Muscle of back (tissue), 13 donors: ENCODE data around the gene LTB4R. TPM values are rescaled to one million over a fixed set of nuclear protein-coding genes. Genes with fewer than 3 reads are reported as not detected.

ENCODE experiments used
- DNase-seq, 3 donors: peaks; one replicate each; pipeline versions ENCODE4 v3.0.0 to v3.0.0-alpha.2; 2013
- long read RNA-seq, 9 donors: transcript quantifications; one replicate each; lab custom pipeline, GENCODE V29; 2026
- polyA plus RNA-seq, 10 donors: library from polyadenylated mRNA; unstranded; fragments of 120-200 nt; gene quantifications; one replicate each; pipeline ENCODE4 v1.2.1, GENCODE V29; 2013; ENCODE audit not compliant: insufficient read length in 10 of 10

LTB4R gene, protein sequence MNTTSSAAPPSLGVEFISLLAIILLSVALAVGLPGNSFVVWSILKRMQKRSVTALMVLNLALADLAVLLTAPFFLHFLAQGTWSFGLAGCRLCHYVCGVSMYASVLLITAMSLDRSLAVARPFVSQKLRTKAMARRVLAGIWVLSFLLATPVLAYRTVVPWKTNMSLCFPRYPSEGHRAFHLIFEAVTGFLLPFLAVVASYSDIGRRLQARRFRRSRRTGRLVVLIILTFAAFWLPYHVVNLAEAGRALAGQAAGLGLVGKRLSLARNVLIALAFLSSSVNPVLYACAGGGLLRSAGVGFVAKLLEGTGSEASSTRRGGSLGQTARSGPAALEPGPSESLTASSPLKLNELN
- 1 to 10 TPM; 2.2 to 6.7 (median 3.6) TPM for polyA plus RNA-seq
- long read RNA-seq, donor 1, partial matches to known transcripts = 0 of 1 reads
- long read RNA-seq, donor 1, other reads (novel, unspliced or antisense) = 0 of 1 reads
- long read RNA-seq, donor 2 = 0 reads
- long read RNA-seq, donor 3 = 0 reads
- long read RNA-seq, donor 4, partial matches to known transcripts = 0 of 1 reads
- long read RNA-seq, donor 4, other reads (novel, unspliced or antisense) = 0 of 1 reads
- long read RNA-seq, donor 5, partial matches to known transcripts = 0 of 2 reads
- long read RNA-seq, donor 5, other reads (novel, unspliced or antisense) = 0 of 2 reads
- long read RNA-seq, donor 6 = 0 reads
- long read RNA-seq, donor 7, partial matches to known transcripts = 0 of 2 reads
- long read RNA-seq, donor 7, other reads (novel, unspliced or antisense) = 0 of 2 reads
- long read RNA-seq, donor 8 = 0 reads
- long read RNA-seq, donor 9, partial matches to known transcripts = 0 of 1 reads
- long read RNA-seq, donor 9, other reads (novel, unspliced or antisense) = 0 of 1 reads

DNA sequence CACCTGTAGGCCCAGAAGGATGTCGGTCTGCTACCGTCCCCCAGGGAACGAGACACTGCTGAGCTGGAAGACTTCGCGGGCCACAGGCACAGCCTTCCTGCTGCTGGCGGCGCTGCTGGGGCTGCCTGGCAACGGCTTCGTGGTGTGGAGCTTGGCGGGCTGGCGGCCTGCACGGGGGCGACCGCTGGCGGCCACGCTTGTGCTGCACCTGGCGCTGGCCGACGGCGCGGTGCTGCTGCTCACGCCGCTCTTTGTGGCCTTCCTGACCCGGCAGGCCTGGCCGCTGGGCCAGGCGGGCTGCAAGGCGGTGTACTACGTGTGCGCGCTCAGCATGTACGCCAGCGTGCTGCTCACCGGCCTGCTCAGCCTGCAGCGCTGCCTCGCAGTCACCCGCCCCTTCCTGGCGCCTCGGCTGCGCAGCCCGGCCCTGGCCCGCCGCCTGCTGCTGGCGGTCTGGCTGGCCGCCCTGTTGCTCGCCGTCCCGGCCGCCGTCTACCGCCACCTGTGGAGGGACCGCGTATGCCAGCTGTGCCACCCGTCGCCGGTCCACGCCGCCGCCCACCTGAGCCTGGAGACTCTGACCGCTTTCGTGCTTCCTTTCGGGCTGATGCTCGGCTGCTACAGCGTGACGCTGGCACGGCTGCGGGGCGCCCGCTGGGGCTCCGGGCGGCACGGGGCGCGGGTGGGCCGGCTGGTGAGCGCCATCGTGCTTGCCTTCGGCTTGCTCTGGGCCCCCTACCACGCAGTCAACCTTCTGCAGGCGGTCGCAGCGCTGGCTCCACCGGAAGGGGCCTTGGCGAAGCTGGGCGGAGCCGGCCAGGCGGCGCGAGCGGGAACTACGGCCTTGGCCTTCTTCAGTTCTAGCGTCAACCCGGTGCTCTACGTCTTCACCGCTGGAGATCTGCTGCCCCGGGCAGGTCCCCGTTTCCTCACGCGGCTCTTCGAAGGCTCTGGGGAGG, at the start of gene LTB4R:
TSS of gene LTB4R (plus strand) at position 857 of the 959 bp plus-strand sequence. CDS start 4,150 bp downstream, outside the sequence.
- peak; percentile 53 to 92 (median 68) for DNase-seq

DNA sequence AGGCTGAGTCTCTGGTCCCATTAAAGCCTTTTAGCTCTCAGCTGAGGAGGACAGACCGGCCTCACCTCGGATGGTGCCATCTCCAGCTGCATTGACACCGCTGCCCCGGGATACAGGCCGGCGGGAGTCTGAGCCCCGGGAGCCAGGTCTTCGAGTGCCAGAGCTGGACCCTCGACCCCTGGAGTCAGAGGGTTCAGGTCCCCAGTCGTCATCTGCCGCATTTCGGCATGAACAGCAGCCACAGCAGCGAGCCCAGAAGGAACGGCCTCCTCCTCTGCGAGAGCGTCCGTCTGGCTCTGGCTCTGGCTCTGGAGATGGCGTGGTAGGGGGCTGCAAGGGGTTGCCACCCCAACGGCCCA, 49.4 kb upstream of the LTB4R start:
- no peak for DNase-seq

GRCh38 chr14:24262821-24263733, 48.2 kb upstream of the LTB4R start, which contains the start of gene TGM1:
TSS of gene TGM1 (minus strand) at chr14:24263177. CDS start at chr14:24262352, 825 bp downstream.
- DNase-seq = no peak

GRCh38 chr14:24263848-24264247, 47.5 kb upstream of the LTB4R start:
- no peak for DNase-seq

DNA sequence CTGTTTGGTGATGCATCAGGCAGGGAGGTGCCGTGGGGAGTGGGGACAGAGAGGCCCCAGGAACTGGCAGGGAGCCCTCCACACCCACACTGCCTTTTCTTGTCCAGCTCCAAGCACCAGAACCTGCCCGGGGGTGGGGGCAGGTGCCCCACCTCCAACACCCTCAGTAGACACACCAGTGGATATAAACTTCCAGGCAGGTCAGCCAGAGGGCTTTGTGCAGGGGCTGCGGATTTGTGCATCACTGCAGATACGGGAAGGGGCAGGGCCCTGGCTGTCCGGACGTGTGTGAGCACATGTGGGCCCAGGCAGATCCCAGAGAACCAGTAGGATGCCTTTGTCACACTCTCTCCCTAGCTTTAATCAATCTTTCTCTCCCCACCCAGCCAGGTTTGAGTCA, 47.0 kb upstream of the LTB4R start:
- DNase-seq = peak in 1 of 3 donors; percentile 31

DNA sequence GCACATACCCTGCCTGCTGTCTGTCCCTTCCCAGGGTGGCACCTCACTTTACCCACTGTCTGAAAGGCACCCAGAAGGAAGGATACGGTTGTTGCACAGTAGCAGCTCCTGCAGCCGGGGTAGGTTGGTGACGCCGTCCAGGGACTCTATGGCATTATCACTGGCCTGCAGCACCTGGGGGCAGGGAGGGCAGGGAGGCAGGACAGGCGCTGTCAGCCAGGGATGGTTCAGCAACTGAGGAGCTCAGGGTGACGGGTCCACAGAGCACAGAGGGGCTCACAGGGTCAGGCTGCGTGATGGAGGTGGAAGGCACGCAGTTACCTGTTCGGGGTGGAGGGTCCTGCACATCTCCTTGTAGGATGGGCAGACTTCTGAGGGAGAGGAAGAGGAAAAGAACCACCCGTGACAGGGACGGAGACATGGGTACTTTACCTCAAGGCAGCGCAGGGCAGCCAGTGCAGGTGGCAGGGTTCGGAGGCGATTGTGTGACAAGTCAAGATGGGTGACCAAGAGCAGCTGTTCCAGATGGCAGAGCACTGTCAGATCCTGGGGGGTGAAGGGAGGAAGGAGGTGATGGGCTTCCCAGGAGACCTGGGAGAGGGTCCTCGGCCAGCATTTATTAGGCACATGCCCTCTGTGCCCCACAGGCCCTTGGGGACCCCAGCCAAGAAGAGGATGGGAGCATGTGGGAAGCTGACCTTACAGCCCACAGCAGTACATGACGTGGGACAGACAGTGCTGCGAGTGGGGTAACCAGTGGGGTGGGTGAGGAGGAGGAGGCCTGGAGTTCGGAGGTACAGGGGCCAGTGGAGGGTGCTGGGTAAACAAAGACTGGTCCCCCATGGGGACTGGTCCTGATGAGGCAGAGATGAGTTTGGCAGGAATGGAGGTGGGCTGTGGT, 44.7 kb upstream of the LTB4R start:
- DNase-seq = no peak

DNA sequence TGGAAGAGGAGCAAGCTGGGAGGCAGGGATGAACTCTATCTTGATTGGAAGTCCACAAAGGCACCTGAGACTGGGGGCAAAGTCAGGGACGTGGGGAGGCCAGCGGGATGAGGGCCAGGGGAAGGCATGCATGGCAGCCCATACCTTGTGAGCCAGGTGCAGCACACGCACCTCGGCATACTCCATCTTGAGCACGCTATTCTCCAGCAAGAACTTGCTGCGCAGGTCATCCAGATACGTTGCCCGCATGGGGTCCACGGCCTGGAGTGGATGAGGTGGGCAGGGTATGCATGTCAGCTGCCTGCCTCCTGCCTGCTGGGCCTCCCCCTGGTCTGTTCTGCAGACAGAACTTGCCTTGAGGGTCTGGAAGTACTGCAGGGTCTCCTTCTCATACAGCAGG, 43.8 kb upstream of the LTB4R start:
- DNase-seq = no peak

- DNase-seq = no peak
These were observed 43.1 kb upstream of the LTB4R start for GRCh38 chr14:24268225-24268624.

GRCh38 chr14:24269368-24269767, 41.9 kb upstream of the LTB4R start:
- DNase-seq = no peak

- no peak for DNase-seq
These were observed 41.3 kb upstream of the LTB4R start for GRCh38 chr14:24269910-24270536.

DNA sequence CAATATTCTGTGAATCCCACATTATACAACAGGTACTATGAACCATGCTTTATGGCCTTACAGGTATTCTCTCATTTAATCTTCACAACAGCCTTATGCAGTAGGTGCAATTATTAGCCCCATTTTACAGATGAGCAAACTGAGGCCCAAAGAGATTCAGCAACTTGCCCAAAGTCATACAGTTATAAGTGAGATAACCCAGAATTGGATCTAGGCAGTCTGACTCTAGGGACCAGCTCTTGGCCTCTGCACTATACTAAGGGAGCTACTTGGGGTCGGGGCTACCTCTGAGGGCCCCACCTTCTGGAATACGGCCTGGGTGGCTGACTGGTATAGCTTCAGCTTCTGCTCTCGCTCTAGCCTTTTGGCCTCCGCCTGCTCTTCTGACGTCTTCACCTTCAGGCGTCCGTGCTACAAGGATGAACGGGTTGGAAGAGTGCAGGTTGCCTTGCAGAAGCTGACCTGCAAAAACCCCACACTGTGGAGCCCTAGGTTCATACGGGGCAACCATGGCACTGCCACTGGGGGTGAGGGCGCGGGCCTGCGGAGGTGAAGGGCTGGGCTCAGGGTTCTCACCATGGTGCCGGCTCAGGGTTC, 40.7 kb upstream of the LTB4R start:
- DNase-seq = no peak

GRCh38 chr14:24271134-24271833, 40.0 kb upstream of the LTB4R start, which contains the start of gene RABGGTA:
TSS of gene RABGGTA (minus strand) at chr14:24271597. CDS start at chr14:24271115, 482 bp downstream.
- peak; percentile 86 to 95 (median 91) for DNase-seq

DNA sequence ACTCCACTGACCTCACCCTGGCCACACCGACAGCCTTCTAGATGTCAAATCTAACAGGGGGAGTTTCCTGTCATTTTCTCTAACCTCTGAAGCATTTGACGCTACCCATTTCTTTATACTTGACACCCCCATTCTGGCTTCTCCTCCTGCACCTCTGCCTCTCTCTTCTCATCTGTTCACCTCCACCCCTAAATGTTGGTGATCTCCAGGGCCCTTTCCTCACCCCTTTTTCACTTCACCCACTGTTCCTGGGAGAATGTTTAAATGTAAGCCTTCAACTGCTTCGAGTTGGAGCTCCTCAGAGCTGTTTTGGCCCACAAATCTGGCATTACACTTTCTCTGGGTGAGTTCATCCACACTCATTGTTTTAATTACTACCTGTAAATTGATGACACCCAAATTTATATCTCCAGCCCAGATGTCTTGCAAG, 39.5 kb upstream of the LTB4R start:
- DNase-seq = no peak

DNA sequence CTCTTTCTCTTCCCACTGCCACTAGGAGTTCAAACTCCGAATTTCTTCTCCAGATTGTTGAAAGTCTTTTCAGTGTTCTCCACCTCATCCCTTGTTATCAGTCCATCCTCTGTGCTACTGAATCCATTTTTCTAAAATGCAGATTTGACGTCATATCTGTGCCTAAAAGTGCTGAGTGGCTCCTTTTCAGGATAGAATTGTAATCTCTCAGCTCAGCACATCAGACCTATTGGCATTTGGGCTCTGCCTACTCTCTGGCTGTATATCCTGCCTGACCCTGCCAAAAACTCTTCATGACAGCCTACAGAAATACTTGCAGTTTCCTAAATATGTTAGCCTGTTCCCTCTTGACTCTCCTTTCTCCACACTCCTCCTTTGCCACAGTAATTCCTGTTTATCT, 38.8 kb upstream of the LTB4R start:
- DNase-seq = no peak

GRCh38 chr14:24273422-24273998, 37.8 kb upstream of the LTB4R start:
- no peak for DNase-seq

GRCh38 chr14:24274101-24274543, 37.2 kb upstream of the LTB4R start:
- DNase-seq = no peak

DNA sequence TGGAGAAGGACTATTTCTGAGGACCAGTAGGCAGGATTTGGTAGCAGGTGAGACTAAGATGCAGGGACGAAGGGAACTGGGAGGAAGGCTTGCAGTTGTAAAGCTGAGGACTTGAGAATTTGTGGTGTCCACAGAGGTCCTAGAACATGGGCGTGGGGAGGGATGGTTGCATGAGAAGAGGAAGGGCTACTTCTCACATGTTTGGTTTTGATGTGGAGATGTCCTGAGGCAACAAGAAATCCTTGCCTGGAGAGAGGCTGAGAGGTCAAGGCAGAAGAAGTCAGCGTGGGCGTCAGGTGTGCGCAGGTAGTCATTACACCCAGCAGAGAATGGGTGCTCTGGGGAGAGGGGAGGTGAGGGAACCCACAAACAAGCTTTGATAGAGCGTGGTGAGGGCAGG, 34.2 kb upstream of the LTB4R start:
- no peak for DNase-seq
